Cardiac fibroblast (primary cell): ENCODE measurements around the gene PRKAA1.

Experiments used
- DNase-seq, 2 donors: peaks; one replicate each; pipeline versions ENCODE4 v3.0.0 to v3.0.0-alpha.2; 2010; ENCODE audit warnings: low read depth in 2 of 2
- H3K4me3 ChIP-seq, 2 donors: replicated peaks in 1 of 2; 1 replicate in 1 of 2; 2 replicates in 1 of 2; pipeline ENCODE4 v1.5.1; 2011; ENCODE audit warnings: low read depth in 2 of 2, low read length in 2 of 2, mild to moderate bottlenecking in 2 of 2, moderate library complexity in 1 of 2
- CTCF ChIP-seq: IDR thresholded peaks from one replicate; pipeline ENCODE4 v1.5.1; 2011; ENCODE audit warnings: low read depth, mild to moderate bottlenecking, low read length, inconsistent platforms

The PRKAA1 gene

GRCh38 chr5:40778133-40778532 lies 20.0 kb downstream of the PRKAA1 start:
- no peak for DNase-seq
- no peak overlapping the region for H3K4me3 ChIP-seq
- no peak for TF ChIP-seq CTCF

- H3K4me3 ChIP-seq: no peak overlapping the region
- DNase-seq: no peak
- TF ChIP-seq CTCF: no peak
These were observed 21.6 kb downstream of the PRKAA1 start for GRCh38 chr5:40776658-40776977.

GRCh38 chr5:40775846-40776657 lies 22.1 kb downstream of the PRKAA1 start:
- H3K4me3 ChIP-seq: no peak overlapping the region
- no peak for TF ChIP-seq CTCF
- no peak for DNase-seq

GRCh38 chr5:40775085-40775845 lies 22.9 kb downstream of the PRKAA1 start:
- no peak overlapping the region for H3K4me3 ChIP-seq
- no peak for DNase-seq
- no peak for TF ChIP-seq CTCF

GRCh38 chr5:40774623-40775022 lies 23.6 kb downstream of the PRKAA1 start:
- peak in 1 of 2 donors; percentile 6 for DNase-seq
- TF ChIP-seq CTCF: no peak
- no peak overlapping the region for H3K4me3 ChIP-seq

DNA sequence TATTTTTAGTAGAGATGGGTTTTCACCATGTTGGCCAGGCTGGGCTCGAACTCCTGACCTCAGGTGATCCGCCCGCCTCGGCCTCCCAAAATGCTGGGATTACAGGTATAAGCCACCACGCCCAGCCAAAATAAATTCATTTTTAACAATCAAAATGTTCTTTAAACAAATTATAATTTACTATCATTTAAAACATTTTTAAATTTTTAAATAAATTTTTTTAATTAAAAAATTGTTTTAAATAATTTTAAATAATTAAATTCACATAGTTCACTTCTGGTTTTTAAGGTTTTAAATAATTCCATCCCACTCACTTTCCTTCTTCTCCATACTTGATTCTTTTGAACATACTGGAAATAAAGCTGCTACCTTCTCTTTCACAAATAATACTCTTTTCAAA lies 27.4 kb downstream of the PRKAA1 start:
- no peak for DNase-seq
- TF ChIP-seq CTCF: no peak
- H3K4me3 ChIP-seq: no peak overlapping the region

GRCh38 chr5:40762705-40763104 lies 35.5 kb downstream of the PRKAA1 start:
- no peak overlapping the region for H3K4me3 ChIP-seq
- no peak for DNase-seq
- no peak for TF ChIP-seq CTCF
